NCI-H2227 (cell line): ENCODE results near the gene TSPY4.
"Not testable (repeated sequence)": the region's sequence is repeated elsewhere in the genome, so short reads cannot be mapped to it uniquely, and the experiment has no call there.

Experiments
- DNase-seq: peaks from one replicate; lab custom pipeline; 2025; ENCODE audit not compliant: unreplicated experiment; lab: John Stamatoyannopoulos, UW

The TSPY4 gene

DNA sequence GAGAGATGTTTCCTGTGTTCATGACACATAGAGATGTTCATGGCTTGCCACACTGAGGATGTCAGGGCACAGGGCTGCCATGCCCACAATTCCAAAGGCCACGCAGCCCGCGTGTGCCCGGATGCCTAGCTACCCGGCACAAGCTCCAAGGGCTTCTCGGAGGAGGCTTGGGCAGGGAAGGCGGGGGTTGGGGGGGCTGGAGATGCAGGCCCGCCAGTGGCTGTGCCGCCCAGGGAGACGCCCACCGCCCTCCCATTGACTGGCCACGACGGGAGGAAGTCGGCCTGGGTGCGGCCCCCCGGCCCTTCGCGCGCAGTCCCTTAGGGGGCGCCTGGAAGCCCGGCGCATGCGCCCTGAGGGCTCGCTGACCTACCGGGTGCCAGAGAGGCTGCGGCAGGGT lies at the start of gene TSPY4:
TSS of gene TSPY4 (plus strand) at position 301 of the 400 bp plus-strand sequence. CDS start at position 347, 46 bp downstream.
- not testable (repeated sequence) for DNase-seq

DNA sequence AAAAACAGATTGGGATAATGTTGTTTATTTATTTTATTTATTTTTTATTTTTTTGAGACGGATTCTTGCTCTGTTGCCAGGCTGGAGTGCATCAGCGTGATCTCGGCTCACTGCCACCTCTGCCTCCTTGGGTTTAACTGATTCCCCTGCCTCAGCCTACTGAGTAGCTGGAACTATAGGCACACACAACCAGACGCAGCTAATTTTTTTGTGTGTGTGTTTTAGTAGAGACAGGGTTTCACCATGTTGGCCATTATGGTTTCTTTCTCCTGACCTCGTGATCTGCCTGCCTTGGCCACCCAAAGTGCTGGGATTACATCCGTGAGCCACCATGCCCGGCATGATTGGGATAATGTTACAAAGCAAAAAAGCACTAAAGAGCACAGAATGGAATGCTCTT lies 16.3 kb upstream of the TSPY4 start:
- DNase-seq, result no peak

GRCh38 chrY:9357497-9357896 lies 20.2 kb downstream of the TSPY4 start, which contains the start of gene TSPY8:
Gene TSPY8 (plus strand): TSS chrY:9357797. CDS start chrY:9357843, 46 bp downstream.
- not testable (repeated sequence) for DNase-seq
